Putamen (tissue), 1 donor: ENCODE data around the gene TTC39C.
"Not testable (repeated sequence)": the region's sequence is repeated elsewhere in the genome, so short reads cannot be mapped to it uniquely, and the experiment has no call there.

Experiments
- DNase-seq: peaks from one replicate; pipeline ENCODE4 v3.0.0-alpha.2; 2016; ENCODE audit warnings: low spot score

The TTC39C gene

GRCh38 chr18:24018299-24018886 lies 3.8 kb downstream of the TTC39C start:
- no peak for DNase-seq

- DNase-seq = no peak
These were observed 5.2 kb downstream of the TTC39C start for GRCh38 chr18:24019641-24020331.

- no peak for DNase-seq
These were observed 7.0 kb downstream of the TTC39C start for GRCh38 chr18:24021505-24021904.

GRCh38 chr18:24022161-24022560 lies 7.6 kb downstream of the TTC39C start:
- no peak for DNase-seq

- DNase-seq = no peak
These were observed 8.7 kb downstream of the TTC39C start for GRCh38 chr18:24023185-24023814.

GRCh38 chr18:24024425-24024824 lies 9.9 kb downstream of the TTC39C start:
- no peak for DNase-seq

- no peak for DNase-seq
These were observed 11.9 kb downstream of the TTC39C start for GRCh38 chr18:24026457-24026856.

GRCh38 chr18:24027156-24027827 lies 12.7 kb downstream of the TTC39C start:
- DNase-seq = no peak

- not testable (repeated sequence) for DNase-seq
These were observed 14.4 kb downstream of the TTC39C start for GRCh38 chr18:24028946-24029345.

- DNase-seq = no peak
These were observed 16.8 kb downstream of the TTC39C start for GRCh38 chr18:24031318-24031717.

GRCh38 chr18:24031916-24032315 lies 17.4 kb downstream of the TTC39C start:
- DNase-seq = no peak

GRCh38 chr18:24033641-24034412 lies 19.3 kb downstream of the TTC39C start:
- no peak for DNase-seq

- no peak for DNase-seq
These were observed 20.8 kb downstream of the TTC39C start for GRCh38 chr18:24035316-24035715.

GRCh38 chr18:24039671-24040070 lies 25.1 kb downstream of the TTC39C start:
- no peak for DNase-seq

- no peak for DNase-seq
These were observed 27.1 kb downstream of the TTC39C start for GRCh38 chr18:24041691-24042090.

GRCh38 chr18:24043403-24043802 lies 28.8 kb downstream of the TTC39C start:
- no peak for DNase-seq

- DNase-seq = no peak
These were observed 33.7 kb downstream of the TTC39C start for GRCh38 chr18:24048261-24048660.

- DNase-seq = no peak
These were observed 34.6 kb downstream of the TTC39C start for GRCh38 chr18:24049142-24049541.

GRCh38 chr18:24051031-24051947 lies 36.7 kb downstream of the TTC39C start:
- DNase-seq = no peak

- DNase-seq = no peak
These were observed 37.5 kb downstream of the TTC39C start for GRCh38 chr18:24052053-24052452.

GRCh38 chr18:24053211-24053610 lies 38.7 kb downstream of the TTC39C start:
- no peak for DNase-seq
